ENCODE data around the gene SLC5A4. TPM values are rescaled to one million over a fixed set of nuclear protein-coding genes. Genes with fewer than 3 reads are reported as not detected.

Gene SLC5A4
- total RNA-seq, 1 experiment from 2014 or later = not detected

- Histone ChIP-seq H3K56ac (ENCODE audit: insufficient read length, low read depth, low read length) (no peak overlapping the region), H3K14ac (ENCODE audit: insufficient read depth, low read length) (no peak overlapping the region), H3T11ph (ENCODE audit: low read length) (no peak overlapping the region), H2AFZ (ENCODE audit: low read length) (no peak overlapping the region), H4K91ac (ENCODE audit: insufficient read length, low read depth, low read length) (no peak overlapping the region), H4K5ac (ENCODE audit: insufficient read length, low read depth, low read length) (no peak overlapping the region), H3K27ac (ENCODE audit: insufficient read length, low read depth, low read length) (no peak overlapping the region), H2BK120ac (ENCODE audit: low read depth, low read length, poor library complexity, severe bottlenecking) (no peak overlapping the region), H3K79me2 (ENCODE audit: insufficient read depth, low read length) (no peaks in the 10 kb centered on the region), H3K27me3 (ENCODE audit: insufficient read depth, low read length) (peaks cover 8% of the 10 kb centered on the region; the same call in 1 of the 2 replicates), H3K4ac (ENCODE audit: low read depth, low read length) (no peak overlapping the region), H4K20me1 (ENCODE audit: control insufficient read depth, insufficient read depth, insufficient read length) (no peaks in the 10 kb centered on the region), H3K23me2 (ENCODE audit: insufficient read length, low read depth, low read length, poor library complexity, severe bottlenecking) (peaks cover 13% of the 10 kb centered on the region), H3K9ac (ENCODE audit: extremely low read depth, insufficient read length, low read length) (no peak overlapping the region), H3K9me3 (ENCODE audit: control insufficient read depth, low read depth, low read length) (no peaks in the 10 kb centered on the region), H2BK20ac (ENCODE audit: low read depth, low read length, poor library complexity, severe bottlenecking) (no peak overlapping the region), H2BK5ac (ENCODE audit: insufficient read length, low read length) (no peak overlapping the region), H3K23ac (ENCODE audit: insufficient read length, low read depth, low read length) (no peak overlapping the region), H3K4me1 (ENCODE audit: insufficient read depth, low read length) (no peaks in the 10 kb centered on the region), H3K79me1 (ENCODE audit: insufficient read depth, low read depth, low read length, poor library complexity, severe bottlenecking) (no peaks in the 10 kb centered on the region), H2BK12ac (ENCODE audit: insufficient read length, low read depth, low read length) (no peak overlapping the region), H2BK15ac (ENCODE audit: low read depth, low read length) (no peak overlapping the region), H3K18ac (ENCODE audit: insufficient read length, low read depth, low read length) (no peak overlapping the region), H4K8ac (replicated peaks; ENCODE audit: insufficient read length, low read depth, low read length) (no peak overlapping the region), H2AK5ac (ENCODE audit: insufficient read length, low read length) (no peak overlapping the region), H3K4me2 (ENCODE audit: insufficient read depth, insufficient read length, low read length) (no peak overlapping the region)
- DNase-seq = no peak
- Mint-ChIP-seq H3K27me3 (ENCODE audit: low read depth) (peaks cover 94% of the 10 kb centered on the region), H3K4me1 (peaks cover 16 to 29% of the 10 kb centered on the region in 2 experiments), H3K36me3 (ENCODE audit: insufficient read depth in 1 of 3, low read depth in 3 of 3) (no peaks in the 10 kb centered on the region; a peak in 2 of 7 replicates), H3K27ac (peak overlapping the region in 1 of 3 experiments; percentile 62; a peak in 1 of 7 replicates), H3K9me3 (no peaks in the 10 kb centered on the region), H3K4me3 (no peak overlapping the region)
- WGBS (ENCODE audit: extremely low coverage, insufficient read length, low lambda C conversion rate) = no CpG with 5 or more reads among the region's 10 CpGs
- no peak for TF ChIP-seq CTCF (conservative IDR thresholded peaks at IDR 0.05)
Observed at GRCh38 chr22:32200752-32201151, 54.4 kb downstream of the SLC5A4 start.

Measured in H9 (cell line).